ENCODE measurements around the gene FKBP10. TPM values are rescaled to one million over a fixed set of nuclear protein-coding genes. Genes with fewer than 3 reads are reported as not detected.

The FKBP10 gene, protein sequence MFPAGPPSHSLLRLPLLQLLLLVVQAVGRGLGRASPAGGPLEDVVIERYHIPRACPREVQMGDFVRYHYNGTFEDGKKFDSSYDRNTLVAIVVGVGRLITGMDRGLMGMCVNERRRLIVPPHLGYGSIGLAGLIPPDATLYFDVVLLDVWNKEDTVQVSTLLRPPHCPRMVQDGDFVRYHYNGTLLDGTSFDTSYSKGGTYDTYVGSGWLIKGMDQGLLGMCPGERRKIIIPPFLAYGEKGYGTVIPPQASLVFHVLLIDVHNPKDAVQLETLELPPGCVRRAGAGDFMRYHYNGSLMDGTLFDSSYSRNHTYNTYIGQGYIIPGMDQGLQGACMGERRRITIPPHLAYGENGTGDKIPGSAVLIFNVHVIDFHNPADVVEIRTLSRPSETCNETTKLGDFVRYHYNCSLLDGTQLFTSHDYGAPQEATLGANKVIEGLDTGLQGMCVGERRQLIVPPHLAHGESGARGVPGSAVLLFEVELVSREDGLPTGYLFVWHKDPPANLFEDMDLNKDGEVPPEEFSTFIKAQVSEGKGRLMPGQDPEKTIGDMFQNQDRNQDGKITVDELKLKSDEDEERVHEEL
- total RNA-seq = 407 and 587 TPM in 2 replicates

DNA sequence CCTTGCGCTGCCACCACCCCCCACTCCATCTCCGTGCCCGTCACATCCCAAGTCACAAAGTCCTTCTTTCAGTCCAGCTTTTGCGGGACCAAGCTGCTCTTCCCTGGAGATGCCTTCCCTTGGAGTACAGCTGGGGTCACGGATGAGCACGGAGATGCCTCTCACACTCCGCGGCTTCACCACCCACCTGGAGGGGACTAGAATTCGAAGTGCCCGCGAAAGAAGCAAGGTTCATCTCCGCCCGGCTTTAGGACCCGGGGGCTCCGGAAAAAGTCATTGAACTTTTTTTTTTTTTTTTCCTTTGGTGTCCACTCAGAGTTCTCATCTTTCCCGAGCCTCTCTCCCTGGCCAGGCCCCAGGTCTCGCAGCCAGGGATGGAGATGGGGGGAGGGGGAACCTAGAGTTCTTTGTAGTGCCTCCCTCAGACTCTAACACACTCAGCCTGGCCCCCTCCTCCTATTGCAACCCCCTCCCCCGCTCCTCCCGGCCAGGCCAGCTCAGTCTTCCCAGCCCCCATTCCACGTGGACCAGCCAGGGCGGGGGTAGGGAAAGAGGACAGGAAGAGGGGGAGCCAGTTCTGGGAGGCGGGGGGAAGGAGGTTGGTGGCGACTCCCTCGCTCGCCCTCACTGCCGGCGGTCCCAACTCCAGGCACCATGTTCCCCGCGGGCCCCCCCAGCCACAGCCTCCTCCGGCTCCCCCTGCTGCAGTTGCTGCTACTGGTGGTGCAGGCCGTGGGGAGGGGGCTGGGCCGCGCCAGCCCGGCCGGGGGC, at the start of gene FKBP10:
Gene FKBP10 (plus strand): TSS at position 624 of the 771 bp plus-strand sequence. CDS start 31 bp downstream, at position 655.

DNA sequence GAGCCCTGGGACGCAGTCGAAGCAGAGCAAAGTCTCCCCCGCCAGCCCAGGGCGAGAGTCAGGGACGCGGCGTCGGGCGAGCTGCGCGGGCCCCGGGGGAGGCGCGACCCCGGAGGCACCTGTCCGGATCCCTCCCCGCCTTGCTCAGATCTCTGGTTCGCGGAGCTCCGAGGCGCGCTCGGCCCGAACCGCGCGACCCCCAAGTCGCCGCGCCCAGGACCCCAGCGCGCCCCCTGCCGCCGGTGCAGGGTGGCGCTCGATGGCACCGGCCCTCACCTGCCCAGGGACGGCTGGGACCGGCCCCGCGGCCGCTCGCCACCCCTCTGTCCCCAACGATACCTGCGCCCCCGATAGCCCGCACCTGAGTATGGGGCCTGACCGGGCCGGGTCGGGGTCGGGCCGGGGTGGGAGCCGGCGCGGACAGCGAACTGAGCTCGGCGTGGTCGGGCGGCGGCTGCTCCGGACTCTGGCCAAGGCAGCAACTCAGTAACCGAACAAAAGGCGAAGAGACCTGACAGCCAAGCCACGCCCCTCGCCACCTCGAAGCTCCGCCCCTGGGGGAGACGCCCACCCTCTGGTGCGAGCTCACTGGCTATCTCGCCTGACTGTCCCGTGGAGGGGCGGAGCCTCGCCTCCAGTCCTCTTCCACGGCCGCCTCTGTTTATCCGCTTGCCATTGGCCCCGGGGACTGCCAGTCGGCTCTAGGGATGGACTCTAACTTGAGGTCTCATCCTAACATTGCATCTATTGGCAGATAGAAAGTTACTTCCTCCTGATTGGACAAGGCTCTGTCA, 26.4 kb upstream of the FKBP10 start, which contains the start of gene JUP:
Gene JUP (minus strand): TSS at position 485 of the 794 bp plus-strand sequence. CDS start 14,857 bp downstream, outside the sequence.

DNA sequence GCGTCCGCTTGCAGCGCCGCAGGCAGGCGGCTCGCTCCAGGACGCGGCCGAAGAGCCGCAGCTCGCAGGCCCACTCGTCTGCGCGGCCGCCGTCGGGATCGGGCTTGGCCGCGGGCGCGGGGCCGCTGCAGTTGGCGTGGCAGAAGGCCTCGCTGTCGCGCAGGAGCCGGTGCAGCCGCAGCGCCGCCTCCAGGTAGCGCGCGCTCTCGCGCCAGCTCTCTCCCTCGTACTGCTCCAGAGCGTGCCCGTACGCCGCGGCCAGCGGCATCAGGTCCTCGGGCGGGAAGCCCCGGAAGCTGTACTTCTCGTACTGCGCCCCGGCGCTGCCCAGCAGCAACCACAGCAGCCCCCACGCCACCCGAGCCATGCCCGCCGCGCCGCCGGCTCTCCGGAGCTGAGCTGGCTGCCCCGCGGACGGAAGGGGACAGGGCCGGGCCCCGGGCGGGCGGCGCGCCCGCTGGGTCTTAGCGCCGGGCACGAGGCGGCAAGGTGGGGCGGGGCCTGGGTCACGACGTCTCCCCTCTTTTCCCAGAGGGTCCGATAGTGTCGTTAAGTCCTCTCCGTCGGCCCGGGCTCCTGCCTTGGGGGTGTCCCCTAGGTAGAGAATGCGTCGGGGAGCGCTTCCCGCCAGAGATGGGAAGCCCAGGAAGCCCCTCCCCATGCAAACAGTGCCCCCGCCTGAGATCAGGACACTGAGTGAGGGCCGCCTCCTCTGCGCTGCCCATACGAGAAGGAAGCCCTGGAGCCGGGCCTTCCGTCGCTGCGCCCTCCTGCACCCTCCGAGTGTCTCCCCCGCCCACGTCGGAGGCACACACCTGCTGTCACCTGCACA, 1.0 kb upstream of the FKBP10 start, which contains the start of gene P3H4:
Gene P3H4 (minus strand): TSS at position 401 of the 832 bp plus-strand sequence. CDS start 34 bp downstream, at position 367.

DNA sequence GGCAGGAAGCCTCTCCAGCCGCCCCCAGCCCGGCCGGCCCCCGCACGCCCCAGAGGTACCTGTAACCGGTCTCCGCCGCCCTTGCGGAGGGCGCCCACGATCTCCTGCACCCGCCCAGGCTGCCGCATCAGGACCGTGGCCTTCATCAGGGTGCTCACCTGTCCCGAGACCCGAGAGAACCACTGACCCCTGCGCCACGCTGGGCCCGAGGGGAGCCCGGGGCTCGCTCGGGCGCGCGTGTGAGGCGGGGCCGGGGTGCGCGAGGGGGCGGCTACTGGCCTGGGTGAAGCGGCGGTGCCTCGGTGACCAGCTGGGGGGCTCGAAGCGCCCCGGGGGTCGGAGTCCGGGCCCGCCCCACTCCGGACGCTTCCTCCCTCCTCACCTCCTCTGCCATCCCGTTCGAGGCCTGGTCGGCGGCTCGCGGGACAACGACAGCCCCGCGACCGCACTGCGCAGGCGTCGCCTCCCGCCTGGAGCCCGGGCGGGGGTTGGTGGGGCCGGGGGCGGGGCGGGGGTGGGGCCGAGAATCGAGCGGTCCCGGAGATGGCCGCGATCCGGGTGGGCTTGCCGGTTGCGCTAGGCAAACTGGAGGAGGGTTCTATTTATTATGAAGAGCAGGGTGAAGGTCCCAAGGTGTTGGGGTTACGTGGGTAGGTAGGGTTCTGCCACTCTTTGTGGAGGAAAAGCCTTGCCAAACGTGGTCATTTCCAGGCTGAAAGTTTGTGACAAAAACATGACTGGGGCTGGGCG, 23.2 kb downstream of the FKBP10 start, which contains the start of gene NT5C3B:
Gene NT5C3B (minus strand): TSS at position 433 of the 750 bp plus-strand sequence. CDS start 39 bp downstream, at position 394.

DNA sequence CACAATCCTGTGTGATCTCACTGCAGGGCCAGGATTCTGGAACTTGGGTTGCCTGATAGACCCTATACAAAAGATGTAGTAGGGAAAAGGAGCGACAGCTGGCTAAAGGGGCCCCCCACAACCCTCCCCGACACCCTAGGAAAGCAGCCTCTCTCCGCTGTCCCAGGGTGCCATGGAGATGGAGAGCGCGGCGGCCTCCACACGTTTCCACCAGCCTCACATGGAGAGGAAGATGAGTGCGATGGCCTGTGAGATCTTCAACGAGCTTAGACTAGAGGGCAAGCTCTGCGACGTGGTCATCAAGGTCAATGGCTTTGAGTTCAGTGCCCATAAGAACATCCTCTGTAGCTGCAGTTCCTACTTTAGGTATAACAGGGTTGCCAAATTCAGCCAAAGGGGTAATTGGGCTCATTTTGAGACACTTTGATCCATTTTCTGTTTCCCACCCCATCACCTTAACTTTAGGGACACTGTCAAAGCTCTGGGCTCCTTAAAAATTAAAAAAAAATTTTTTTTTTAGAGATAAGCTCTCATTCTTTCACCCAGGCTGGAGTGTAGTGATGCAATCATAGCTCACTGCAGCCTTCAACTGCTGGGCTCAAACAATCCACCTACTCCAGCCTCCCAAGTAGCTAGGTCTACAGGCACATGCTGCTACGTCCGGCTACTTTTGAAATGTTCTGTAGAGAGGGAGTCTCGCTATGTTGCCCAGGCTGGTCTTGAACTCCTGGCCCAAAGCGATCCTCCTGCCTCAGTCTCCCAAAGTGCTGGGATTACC, 25.1 kb downstream of the FKBP10 start, which contains the start of gene KLHL10:
Gene KLHL10 (plus strand): TSS at position 65 of the 778 bp plus-strand sequence. CDS start 108 bp downstream, at position 173.

DNA sequence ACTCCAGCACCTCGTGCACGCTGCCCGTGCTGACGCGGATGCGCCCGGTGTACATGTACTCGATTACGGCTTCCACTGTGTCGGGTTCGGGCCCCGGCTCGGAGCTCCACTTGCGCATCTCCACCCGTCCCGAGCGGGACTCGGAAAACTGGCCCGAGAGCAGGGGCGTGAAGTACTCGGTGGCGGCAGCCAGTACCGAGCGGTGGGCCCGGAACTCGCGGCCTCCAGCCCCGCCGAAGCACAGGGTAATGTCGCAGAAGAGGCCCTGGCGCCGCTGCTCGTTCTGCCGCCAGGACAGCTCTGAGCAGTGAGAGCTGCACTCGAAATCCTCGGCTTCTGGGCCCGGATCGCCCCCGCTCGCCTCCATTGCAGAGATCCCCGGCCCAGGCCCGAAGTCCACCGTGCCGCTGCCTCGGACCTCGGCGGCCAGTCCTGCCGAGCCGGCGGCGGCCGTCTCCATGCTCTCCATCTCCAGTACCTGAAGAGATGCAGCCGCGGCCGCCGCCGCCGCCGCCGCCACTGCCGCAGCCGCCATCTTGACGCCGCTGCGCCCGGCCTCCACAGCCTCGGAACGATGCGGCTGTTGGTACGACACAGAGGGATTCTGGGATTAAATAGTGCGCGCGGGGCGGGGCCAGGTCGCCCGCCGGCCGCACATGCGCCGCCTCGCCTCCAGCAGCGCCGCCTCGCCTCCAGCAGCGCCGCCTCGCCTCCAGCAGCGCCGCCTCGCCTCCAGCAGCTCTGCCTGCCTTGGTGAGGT, 52.2 kb downstream of the FKBP10 start, which contains the start of gene KLHL11:
Gene KLHL11 (minus strand): TSS at position 588 of the 760 bp plus-strand sequence. CDS start 53 bp downstream, at position 535.

Other genes with a start within 250 kb of the FKBP10 start
- not detected in 2 replicates for gene KRT9, start 240.9 kb upstream of the FKBP10 start, total RNA-seq
- gene KRT14, start 226.1 kb upstream of the FKBP10 start, total RNA-seq = 0.17 and 3.1 TPM in 2 replicates
- gene KRT16, start 200.2 kb upstream of the FKBP10 start, total RNA-seq = 0.17 TPM in 1 of 2 replicates, not detected in the other
- 1.5 and 15.1 TPM in 2 replicates for gene KRT17, start 188.4 kb upstream of the FKBP10 start, total RNA-seq
- gene EIF1, start 124.1 kb upstream of the FKBP10 start, total RNA-seq = 82.5 and 236 TPM in 2 replicates
- gene GAST, start 100.7 kb upstream of the FKBP10 start, total RNA-seq = not detected in 2 replicates
- under 0.01 and 0.17 TPM in 2 replicates for gene HAP1, start 78.4 kb upstream of the FKBP10 start, total RNA-seq
- 5.3 and 5.4 TPM in 2 replicates for gene JUP, start 26.3 kb upstream of the FKBP10 start, total RNA-seq
- gene P3H4, start 1.1 kb upstream of the FKBP10 start, total RNA-seq = 41.6 and 64.2 TPM in 2 replicates
- 54.1 and 80.7 TPM in 2 replicates for gene NT5C3B, start 23.2 kb downstream of the FKBP10 start, total RNA-seq
- gene KLHL10, start 24.8 kb downstream of the FKBP10 start, total RNA-seq = 0.17 and 0.29 TPM in 2 replicates
- gene KLHL11, start 52.4 kb downstream of the FKBP10 start, total RNA-seq = 28.7 and 33.2 TPM in 2 replicates
- 171 and 230 TPM in 2 replicates for gene ACLY, start 105.9 kb downstream of the FKBP10 start, total RNA-seq
- 0.33 and 1.3 TPM in 2 replicates for gene ODAD4, start 117.6 kb downstream of the FKBP10 start, total RNA-seq
- 63.4 and 90.5 TPM in 2 replicates for gene CNP, start 153.8 kb downstream of the FKBP10 start, total RNA-seq
- 52.6 and 72.0 TPM in 2 replicates for gene DNAJC7, start 204.4 kb downstream of the FKBP10 start, total RNA-seq
- 16.3 and 30.4 TPM in 2 replicates for gene NKIRAS2, start 207.1 kb downstream of the FKBP10 start, total RNA-seq
- gene C17orf113, start 237.6 kb downstream of the FKBP10 start, total RNA-seq = 0.15 and 0.17 TPM in 2 replicates

Data from smooth muscle cell of trachea (primary cell).